DOHH2 (cell line): ENCODE measurements around the gene KIF25.

ENCODE experiments used
- CTCF ChIP-seq: fragments of 200-600 bp; sonication (generic); IDR thresholded peaks from one replicate; pipeline ENCODE4 v1.5.1; 2014; ENCODE audit warnings: antibody characterized with exemption, mild to moderate bottlenecking, low read depth, low read length; ENCODE audit not compliant: poor library complexity, severe bottlenecking
- EZH2phosphoT487 ChIP-seq: fragments of 200-600 bp; sonication (generic); IDR thresholded peaks from 2 replicates; pipeline ENCODE4 v1.6.1; 2017; ENCODE audit warnings: borderline replicate concordance, mild to moderate bottlenecking, antibody characterized with exemption, low read length, moderate library complexity, mixed read lengths

GRCh38 chr6:168046696-168047095 lies 49.2 kb downstream of the KIF25 start:
- TF ChIP-seq CTCF (no peak), EZH2phosphoT487 (no peak)
